ENCODE measurements around the gene OR10A4.
"Not testable (repeated sequence)": the region's sequence is repeated elsewhere in the genome, so short reads cannot be mapped to it uniquely, and the experiment has no call there.

Gene OR10A4

DNA sequence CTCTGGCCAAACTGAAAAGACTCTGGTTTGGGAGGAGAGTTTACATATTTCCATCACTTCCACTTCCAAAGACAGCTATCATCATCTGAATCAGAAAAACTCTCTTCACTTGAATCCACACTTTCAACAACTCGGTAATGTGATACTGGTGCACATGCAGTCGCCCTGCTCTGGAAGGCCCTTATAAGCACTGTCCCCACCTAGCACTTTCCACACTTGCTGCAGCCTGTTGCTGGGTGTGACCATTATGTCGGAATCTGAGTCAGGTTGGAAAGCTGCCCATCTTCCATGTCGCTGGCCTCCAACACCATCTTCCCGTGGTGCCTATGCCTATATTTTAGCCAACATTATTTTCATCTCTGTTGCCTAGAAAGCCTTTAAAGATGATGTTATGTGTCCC, 32.1 kb upstream of the OR10A4 start:
- no peak overlapping the region for H3K27ac ChIP-seq
- TF ChIP-seq, protein P1, sequence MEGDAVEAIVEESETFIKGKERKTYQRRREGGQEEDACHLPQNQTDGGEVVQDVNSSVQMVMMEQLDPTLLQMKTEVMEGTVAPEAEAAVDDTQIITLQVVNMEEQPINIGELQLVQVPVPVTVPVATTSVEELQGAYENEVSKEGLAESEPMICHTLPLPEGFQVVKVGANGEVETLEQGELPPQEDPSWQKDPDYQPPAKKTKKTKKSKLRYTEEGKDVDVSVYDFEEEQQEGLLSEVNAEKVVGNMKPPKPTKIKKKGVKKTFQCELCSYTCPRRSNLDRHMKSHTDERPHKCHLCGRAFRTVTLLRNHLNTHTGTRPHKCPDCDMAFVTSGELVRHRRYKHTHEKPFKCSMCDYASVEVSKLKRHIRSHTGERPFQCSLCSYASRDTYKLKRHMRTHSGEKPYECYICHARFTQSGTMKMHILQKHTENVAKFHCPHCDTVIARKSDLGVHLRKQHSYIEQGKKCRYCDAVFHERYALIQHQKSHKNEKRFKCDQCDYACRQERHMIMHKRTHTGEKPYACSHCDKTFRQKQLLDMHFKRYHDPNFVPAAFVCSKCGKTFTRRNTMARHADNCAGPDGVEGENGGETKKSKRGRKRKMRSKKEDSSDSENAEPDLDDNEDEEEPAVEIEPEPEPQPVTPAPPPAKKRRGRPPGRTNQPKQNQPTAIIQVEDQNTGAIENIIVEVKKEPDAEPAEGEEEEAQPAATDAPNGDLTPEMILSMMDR (IDR thresholded peaks at IDR 0.05): no peak
- DNase-seq: no peak
- no peaks in the 10 kb centered on the region for H3K36me3 ChIP-seq
- H3K27me3 ChIP-seq: no peaks in the 10 kb centered on the region
- intact Hi-C loops (cut with DNase I; ENCODE audit: low total_unique reads): no loop called here
- no peaks in the 10 kb centered on the region for H3K9me3 ChIP-seq
- H3K4me3 ChIP-seq: no peak overlapping the region
- no peaks in the 10 kb centered on the region for H3K4me1 ChIP-seq

DNA sequence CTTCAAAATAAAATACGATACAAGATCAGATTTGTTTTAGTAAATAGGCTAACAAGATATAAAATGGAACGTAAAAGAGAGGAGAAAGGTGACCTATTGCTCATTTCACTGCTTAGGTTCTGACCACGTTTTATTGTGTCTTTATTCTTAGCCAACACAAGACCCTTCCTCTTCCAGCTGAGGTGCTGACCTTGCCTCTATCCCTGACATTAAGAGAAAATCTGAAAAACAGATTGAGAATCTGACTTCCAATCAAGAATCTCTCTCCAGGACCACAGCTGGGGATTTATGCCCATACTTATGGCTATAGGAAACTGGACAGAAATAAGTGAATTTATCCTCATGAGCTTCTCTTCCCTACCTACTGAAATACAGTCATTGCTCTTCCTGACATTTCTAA, 31.0 kb upstream of the OR10A4 start, which contains the start of gene OR10A5:
TSS of gene OR10A5 (plus strand) at position 301 of the 400 bp plus-strand sequence. CDS start at position 301, 0 bp downstream.
- no peak for DNase-seq
- H3K27ac ChIP-seq: no peak within 1 kb of the TSS
- TF ChIP-seq, protein P1 (IDR thresholded peaks at IDR 0.05): no peak
- no peaks in the 10 kb centered on the region for H3K36me3 ChIP-seq
- no peak within 1 kb of the TSS for H3K4me3 ChIP-seq
- no peaks in the 10 kb centered on the region for H3K4me1 ChIP-seq
- H3K27me3 ChIP-seq: no peaks in the 10 kb centered on the region
- no peaks in the 10 kb centered on the region for H3K9me3 ChIP-seq
- intact Hi-C loops (cut with DNase I; ENCODE audit: low total_unique reads): no loop called here

DNA sequence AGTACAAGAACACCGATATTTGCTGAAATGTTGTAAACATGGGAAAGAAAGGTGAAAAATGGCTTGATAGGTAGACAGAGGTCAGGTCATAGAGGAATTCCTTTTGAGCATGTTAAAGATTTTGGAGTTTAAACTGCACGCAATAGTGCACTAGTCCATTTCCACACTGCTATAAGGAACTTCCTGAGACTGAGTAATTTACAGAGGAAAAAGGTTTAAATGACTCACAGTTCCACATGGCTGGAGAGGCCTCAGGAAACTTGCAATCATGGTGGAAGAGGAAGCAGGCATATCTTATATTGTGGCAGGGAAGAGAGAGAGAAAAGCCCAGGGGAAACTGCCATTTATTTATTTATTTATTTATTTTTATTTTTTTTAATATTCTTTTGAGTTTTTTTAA, 25.9 kb upstream of the OR10A4 start:
- intact Hi-C loops (cut with DNase I; ENCODE audit: low total_unique reads): no loop called here
- Histone ChIP-seq H3K4me3 (no peak overlapping the region), H3K27ac (no peak overlapping the region), H3K36me3 (no peaks in the 10 kb centered on the region), H3K9me3 (no peaks in the 10 kb centered on the region), H3K27me3 (no peaks in the 10 kb centered on the region), H3K4me1 (no peaks in the 10 kb centered on the region)
- TF ChIP-seq, protein P1 (IDR thresholded peaks at IDR 0.05): no peak
- DNase-seq: no peak

DNA sequence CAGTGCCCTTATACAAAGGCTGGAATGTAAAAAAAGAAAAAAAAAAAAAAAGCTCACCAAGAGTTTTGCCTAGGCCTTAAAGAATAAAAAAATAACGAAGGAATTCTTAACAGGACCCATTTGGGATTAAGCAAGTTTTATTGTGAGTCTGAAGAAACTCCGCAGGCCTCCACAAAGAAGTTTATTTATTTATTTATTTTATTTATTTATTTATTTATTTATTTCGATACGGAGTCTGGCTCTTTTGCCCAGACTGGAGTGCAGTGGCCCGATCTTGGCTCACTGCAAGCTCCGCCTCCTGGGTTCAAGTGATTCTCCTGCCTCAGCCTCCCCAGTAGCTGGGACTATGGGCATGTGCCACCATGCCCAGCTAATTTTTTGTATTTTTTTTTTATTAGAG, 21.6 kb upstream of the OR10A4 start:
- H3K9me3 ChIP-seq; H3K4me3 ChIP-seq; H3K27me3 ChIP-seq; H3K4me1 ChIP-seq; intact Hi-C loops (cut with DNase I; ENCODE audit: low total_unique reads); DNase-seq; H3K36me3 ChIP-seq; H3K27ac ChIP-seq: not testable (repeated sequence)

DNA sequence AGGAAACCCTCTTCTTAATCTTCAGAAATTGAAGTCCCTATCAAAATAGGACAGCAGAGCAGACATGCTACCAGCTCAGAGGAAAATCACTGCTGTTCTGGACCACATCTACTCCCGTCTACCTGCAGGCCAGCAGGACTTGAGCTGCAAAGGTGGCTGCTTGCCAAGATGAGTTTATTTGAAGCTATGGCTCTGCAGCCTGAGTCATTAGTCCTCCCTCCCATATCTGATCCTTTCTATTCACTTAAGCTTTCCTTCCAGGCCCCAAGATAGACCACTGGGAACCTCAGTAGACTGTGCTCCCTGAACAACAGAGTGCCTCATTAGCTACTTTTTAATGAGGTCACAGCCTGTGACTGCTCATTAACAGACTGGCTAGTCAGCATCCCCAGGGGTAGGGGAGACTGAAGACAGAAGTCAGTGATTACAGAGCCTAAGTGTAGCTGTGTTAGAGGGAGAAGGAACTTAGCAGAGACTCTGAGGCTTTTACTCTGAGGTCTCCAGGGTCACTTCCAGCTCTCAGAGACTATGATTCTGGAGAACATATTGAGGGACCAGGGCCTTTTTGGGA, 20.4 kb upstream of the OR10A4 start:
- no peaks in the 10 kb centered on the region for H3K27me3 ChIP-seq
- TF ChIP-seq, protein P1 (IDR thresholded peaks at IDR 0.05): no peak
- intact Hi-C loops (cut with DNase I; ENCODE audit: low total_unique reads): no loop called here
- DNase-seq: no peak
- no peaks in the 10 kb centered on the region for H3K9me3 ChIP-seq
- no peak overlapping the region for H3K27ac ChIP-seq
- no peaks in the 10 kb centered on the region for H3K36me3 ChIP-seq
- no peaks in the 10 kb centered on the region for H3K4me1 ChIP-seq
- no peak overlapping the region for H3K4me3 ChIP-seq

DNA sequence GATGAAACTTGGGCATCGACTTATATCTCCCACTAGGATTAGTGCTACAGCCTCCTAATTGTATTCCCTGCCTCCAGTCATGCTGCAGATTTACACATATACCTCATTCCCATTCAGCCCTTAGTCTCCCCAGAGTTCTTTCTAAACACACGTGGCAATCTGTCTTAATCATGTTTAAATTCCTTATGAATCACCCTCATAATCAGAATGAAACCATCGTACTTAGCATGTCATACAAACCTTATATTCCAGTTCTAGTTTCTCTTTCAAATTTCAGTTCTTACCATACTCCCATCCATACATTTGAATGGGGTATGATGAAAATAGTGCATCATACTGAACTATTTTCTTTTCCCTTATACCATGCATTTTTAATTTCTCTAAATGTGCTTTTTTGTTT, 19.6 kb upstream of the OR10A4 start:
- H3K36me3 ChIP-seq: no peaks in the 10 kb centered on the region
- intact Hi-C loops (cut with DNase I; ENCODE audit: low total_unique reads): no loop called here
- TF ChIP-seq, protein P1 (IDR thresholded peaks at IDR 0.05): no peak
- no peaks in the 10 kb centered on the region for H3K4me1 ChIP-seq
- H3K4me3 ChIP-seq: no peak overlapping the region
- no peak overlapping the region for H3K27ac ChIP-seq
- no peaks in the 10 kb centered on the region for H3K9me3 ChIP-seq
- DNase-seq: no peak
- H3K27me3 ChIP-seq: no peaks in the 10 kb centered on the region
